HepG2 (cell line): ENCODE data around the gene TNFAIP2. TPM values are rescaled to one million over a fixed set of nuclear protein-coding genes. Genes with fewer than 3 reads are reported as not detected.
A peak's percentile ranks its signal among the peaks of the same experiment; 100 is the strongest.
"Not testable (repeated sequence)": the region's sequence is repeated elsewhere in the genome, so short reads cannot be mapped to it uniquely, and the experiment has no call there.

Source experiments
- ADNP ChIP-seq: sonication (generic); formaldehyde crosslinking; IDR thresholded peaks from 2 replicates; pipeline ENCODE4 v1.4.0; 2020; ENCODE audit warnings: missing genetic modification reagents
- CBX1 ChIP-seq: IDR thresholded peaks from one replicate; pipeline ENCODE4 v1.6.1; 2016; ENCODE audit warnings: antibody characterized with exemption, low read depth
- CREM ChIP-seq, 2 experiments: sonication (generic) in 1 of 2; formaldehyde crosslinking in 1 of 2; IDR thresholded peaks; 2 replicates each; pipeline versions ENCODE4 v1.4.0 to v1.6.1; 2016 to 2020; ENCODE audit warnings: antibody characterized with exemption in 1 of 2, mild to moderate bottlenecking in 1 of 2, missing genetic modification reagents in 1 of 2
- ERF ChIP-seq: IDR thresholded peaks from 2 replicates; pipeline ENCODE4 v1.6.1; 2018; ENCODE audit warnings: missing biosample characterization, missing genetic modification reagents
- GABPA ChIP-seq, 2 experiments: IDR thresholded peaks; 2 replicates each; pipeline ENCODE4 v1.6.1; 2011 to 2016; ENCODE audit warnings: low read depth in 2 of 2, low read length in 1 of 2, missing biosample characterization in 1 of 2, missing genetic modification characterization in 1 of 2
- GATAD1 ChIP-seq: IDR thresholded peaks from 2 replicates; pipeline ENCODE4 v1.6.1; 2016; ENCODE audit warnings: missing genetic modification reagents, missing compliant biosample characterization
- HINFP ChIP-seq: sonication (generic); formaldehyde crosslinking; IDR thresholded peaks from 2 replicates; pipeline ENCODE4 v1.4.0; 2020; ENCODE audit warnings: low read depth, mild to moderate bottlenecking, missing genetic modification reagents
- KLF12 ChIP-seq: sonication (generic); formaldehyde crosslinking; IDR thresholded peaks from 2 replicates; pipeline ENCODE4 v1.4.0; 2020; ENCODE audit warnings: missing genetic modification reagents, borderline replicate concordance
- MEF2D ChIP-seq: sonication (generic); formaldehyde crosslinking; IDR thresholded peaks from 2 replicates; pipeline ENCODE4 v1.5.1; 2020; ENCODE audit warnings: mild to moderate bottlenecking, missing genetic modification reagents
- MEIS2 ChIP-seq: sonication (generic); formaldehyde crosslinking; IDR thresholded peaks from 2 replicates; pipeline ENCODE4 v1.9.0; 2021; ENCODE audit warnings: mild to moderate bottlenecking, missing genetic modification reagents
- NCOR1 ChIP-seq: fragments of 200-600 bp; sonication (generic); IDR thresholded peaks from 2 replicates; pipeline ENCODE4 v1.7.0; 2017; ENCODE audit warnings: antibody characterized with exemption, low read length, borderline replicate concordance
- NONO ChIP-seq, 2 experiments: fragments of 450-650 bp in 1 of 2; sonication (generic) in 1 of 2; formaldehyde crosslinking in 1 of 2; IDR thresholded peaks in 1 of 2; conservative IDR thresholded peaks in 1 of 2; 2 replicates each; pipeline versions ENCODE4 v1.6.1 to v1.8.0; 2017 to 2022; ENCODE audit warnings: mild to moderate bottlenecking in 1 of 2, missing genetic modification reagents in 1 of 2, moderate library complexity in 1 of 2
- PRMT3 ChIP-seq: sonication (generic); formaldehyde crosslinking; IDR thresholded peaks from 2 replicates; pipeline ENCODE4 v1.8.1; 2022; ENCODE audit warnings: low read depth, mild to moderate bottlenecking, moderate library complexity, missing genetic modification reagents, borderline replicate concordance
- RXRB ChIP-seq: IDR thresholded peaks from 2 replicates; pipeline ENCODE4 v1.6.1; 2016; ENCODE audit warnings: borderline replicate concordance, missing genetic modification reagents, missing compliant biosample characterization
- TBX2 ChIP-seq: sonication (generic); formaldehyde crosslinking; IDR thresholded peaks from 2 replicates; pipeline ENCODE4 v1.5.0; 2020; ENCODE audit warnings: missing genetic modification reagents, mild to moderate bottlenecking, borderline replicate concordance
- THAP11 ChIP-seq: IDR thresholded peaks from 2 replicates; pipeline ENCODE4 v1.6.1; 2016; ENCODE audit warnings: missing biosample characterization, missing genetic modification reagents
- ZFP41 ChIP-seq: sonication (generic); formaldehyde crosslinking; IDR thresholded peaks from 2 replicates; pipeline ENCODE4 v1.4.0; 2020; ENCODE audit warnings: mild to moderate bottlenecking, missing genetic modification reagents, borderline replicate concordance
- ZMYM4 ChIP-seq: sonication (generic); formaldehyde crosslinking; IDR thresholded peaks from 2 replicates; pipeline ENCODE4 v1.8.1; 2023; ENCODE audit warnings: mild to moderate bottlenecking, missing genetic modification reagents
- ZNF205 ChIP-seq: IDR thresholded peaks from 2 replicates; pipeline ENCODE4 v1.6.1; 2018; ENCODE audit warnings: missing biosample characterization, missing genetic modification reagents
- ZNF264 ChIP-seq: sonication (generic); formaldehyde crosslinking; IDR thresholded peaks from 2 replicates; pipeline ENCODE4 v1.4.0; 2020; ENCODE audit warnings: missing genetic modification reagents
- ZNF335 ChIP-seq: sonication (generic); formaldehyde crosslinking; IDR thresholded peaks from 2 replicates; pipeline ENCODE4 v1.4.0; 2020; ENCODE audit warnings: missing genetic modification reagents
- ZNF460 ChIP-seq: sonication (generic); formaldehyde crosslinking; IDR thresholded peaks from 2 replicates; pipeline ENCODE4 v1.5.1; 2020; ENCODE audit warnings: missing genetic modification reagents, mild to moderate bottlenecking, borderline replicate concordance
- ZNF547 ChIP-seq: sonication (generic); formaldehyde crosslinking; IDR thresholded peaks from 2 replicates; pipeline ENCODE4 v1.5.1; 2020; ENCODE audit warnings: mild to moderate bottlenecking, missing genetic modification reagents
- ZNF607 ChIP-seq: sonication (generic); formaldehyde crosslinking; IDR thresholded peaks from 2 replicates; pipeline ENCODE4 v1.5.1; 2020; ENCODE audit warnings: missing genetic modification reagents, mild to moderate bottlenecking, borderline replicate concordance
- ZNF792 ChIP-seq: IDR thresholded peaks from 2 replicates; pipeline ENCODE4 v1.6.1; 2016
- polyA plus RNA-seq, 8 experiments: library from polyadenylated mRNA; depleted of rRNA in 3 of 8; stranded (reverse) in 7 of 8; unstranded in 1 of 8; fragments of >200 nt; fragmentation: Illumina TruSeq in 4 of 8; extraction: Trizol in 4 of 8; gene quantifications; 2 replicates each; pipeline versions ENCODE4 v1.2.1 to v1.2.3, GENCODE V29; 2011 to 2016; ENCODE audit warnings: low read depth in 4 of 8, missing spikeins in 1 of 8, mixed read lengths in 1 of 8; ENCODE audit not compliant: insufficient read depth in 1 of 8
- total RNA-seq, 5 experiments: library from RNA; depleted of rRNA; stranded (reverse); fragments of >200 nt; fragmentation: Illumina TruSeq; extraction: Trizol; gene quantifications; 2 replicates each; pipeline ENCODE4 v1.2.3, GENCODE V29; 2016; ENCODE audit warnings: low read depth in 1 of 5
- TF ChIP-seq, protein P1 (sequence below): IDR thresholded peaks from 2 replicates; pipeline ENCODE4 v1.6.1; 2016; ENCODE audit warnings: missing genetic modification reagents, missing compliant biosample characterization
- TF ChIP-seq, protein P2 (sequence below): sonication (generic); formaldehyde crosslinking; IDR thresholded peaks from 2 replicates; pipeline ENCODE4 v1.4.0; 2020; ENCODE audit warnings: missing genetic modification reagents

Gene TNFAIP2
- total and polyA plus RNA-seq, 2 of the 13 experiments (the other 11 are each of a cell fraction or from before 2014, with no cell fraction given) = 0.46 to 1.5 TPM

GRCh38 chr14:103115086-103115679 is 8.1 kb upstream of the TNFAIP2 start (continued):
- TF ChIP-seq HINFP (CRISPR knock-in tag) = 0 out of 2 replicates have a peak, but pooled peaks have one; percentile 44
- TF ChIP-seq KLF12 (CRISPR knock-in tag) = peak; percentile 29; the same call in 1 of the 2 replicates
- peak; percentile 19; the same call in 1 of the 2 replicates for TF ChIP-seq ZNF547 (CRISPR knock-in tag)
- 0 out of 2 replicates have a peak, but pooled peaks have one; percentile 47 for TF ChIP-seq ZNF264
- TF ChIP-seq CBX1 = peak; percentile 64
- TF ChIP-seq TBX2 = 0 out of 2 replicates have a peak, but pooled peaks have one; percentile 5
- TF ChIP-seq ERF (CRISPR knock-in tag) = peak; percentile 64; the same call in 1 of the 2 replicates
- 0 out of 2 replicates have a peak, but pooled peaks have one; percentile 37 for TF ChIP-seq ZFP41 (CRISPR knock-in tag)
- peak; percentile 100 for TF ChIP-seq ZNF460 (CRISPR knock-in tag)
- 0 out of 2 replicates have a peak, but pooled peaks have one; percentile 24 for TF ChIP-seq MEF2D (CRISPR knock-in tag)
- TF ChIP-seq, protein P1, sequence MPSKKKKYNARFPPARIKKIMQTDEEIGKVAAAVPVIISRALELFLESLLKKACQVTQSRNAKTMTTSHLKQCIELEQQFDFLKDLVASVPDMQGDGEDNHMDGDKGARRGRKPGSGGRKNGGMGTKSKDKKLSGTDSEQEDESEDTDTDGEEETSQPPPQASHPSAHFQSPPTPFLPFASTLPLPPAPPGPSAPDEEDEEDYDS = peak; percentile 56
- not testable (repeated sequence) for TF ChIP-seq GABPA (IDR thresholded peaks at IDR 0.05; ENCODE audit: low read depth, low read length); CREM (CRISPR knock-in tag; IDR thresholded peaks at IDR 0.05); NONO (IDR thresholded peaks at IDR 0.05)
- TF ChIP-seq GABPA (CRISPR knock-in tag; IDR thresholded peaks at IDR 0.05; ENCODE audit: low read depth) = peak; percentile 7; the same call in 1 of the 2 replicates
- peak; percentile 29; the same call in 1 of the 2 replicates for TF ChIP-seq NCOR1
- TF ChIP-seq CREM (IDR thresholded peaks at IDR 0.05) = 0 out of 2 replicates have a peak, but pooled peaks have one; percentile 16
- peak; percentile 48; the same call in 1 of the 2 replicates for TF ChIP-seq ZNF792 (CRISPR knock-in tag)
- peak; percentile 38; the same call in 1 of the 2 replicates for TF ChIP-seq THAP11 (CRISPR knock-in tag)
- TF ChIP-seq PRMT3 (CRISPR knock-in tag) = peak; percentile 16; the same call in 1 of the 2 replicates
- 0 out of 2 replicates have a peak, but pooled peaks have one; percentile 47 for TF ChIP-seq MEIS2
- 0 out of 2 replicates have a peak, but pooled peaks have one; percentile 61 for TF ChIP-seq ZNF607 (CRISPR knock-in tag)
- TF ChIP-seq ZNF205 (CRISPR knock-in tag) = 0 out of 2 replicates have a peak, but pooled peaks have one; percentile 26
- TF ChIP-seq ADNP = peak; percentile 98
- TF ChIP-seq RXRB = peak; percentile 55; the same call in 1 of the 2 replicates
- TF ChIP-seq NONO (CRISPR knock-in tag; conservative IDR thresholded peaks at IDR 0.05) = peak; percentile 23; the same call in 1 of the 2 replicates
- peak; percentile 47 for TF ChIP-seq GATAD1
- TF ChIP-seq ZMYM4 (CRISPR knock-in tag) = 0 out of 2 replicates have a peak, but pooled peaks have one; percentile 23
- TF ChIP-seq, protein P2, sequence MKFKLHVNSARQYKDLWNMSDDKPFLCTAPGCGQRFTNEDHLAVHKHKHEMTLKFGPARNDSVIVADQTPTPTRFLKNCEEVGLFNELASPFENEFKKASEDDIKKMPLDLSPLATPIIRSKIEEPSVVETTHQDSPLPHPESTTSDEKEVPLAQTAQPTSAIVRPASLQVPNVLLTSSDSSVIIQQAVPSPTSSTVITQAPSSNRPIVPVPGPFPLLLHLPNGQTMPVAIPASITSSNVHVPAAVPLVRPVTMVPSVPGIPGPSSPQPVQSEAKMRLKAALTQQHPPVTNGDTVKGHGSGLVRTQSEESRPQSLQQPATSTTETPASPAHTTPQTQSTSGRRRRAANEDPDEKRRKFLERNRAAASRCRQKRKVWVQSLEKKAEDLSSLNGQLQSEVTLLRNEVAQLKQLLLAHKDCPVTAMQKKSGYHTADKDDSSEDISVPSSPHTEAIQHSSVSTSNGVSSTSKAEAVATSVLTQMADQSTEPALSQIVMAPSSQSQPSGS (CRISPR knock-in tag) = peak; percentile 42
- 0 out of 2 replicates have a peak, but pooled peaks have one; percentile 59 for TF ChIP-seq ZNF335 (CRISPR knock-in tag)
